GM21737 (cell line): ENCODE results near the gene NCAN.
"Not testable (repeated sequence)": the region's sequence is repeated elsewhere in the genome, so short reads cannot be mapped to it uniquely, and the experiment has no call there.

ENCODE experiments used
- ATAC-seq: cut with Tn5 transposase; IDR thresholded peaks from one replicate; pipeline ENCODE4 v1.9.1; 2021; ENCODE audit warnings: mild to moderate bottlenecking, moderate library complexity; ENCODE audit not compliant: unreplicated experiment

The NCAN gene

DNA sequence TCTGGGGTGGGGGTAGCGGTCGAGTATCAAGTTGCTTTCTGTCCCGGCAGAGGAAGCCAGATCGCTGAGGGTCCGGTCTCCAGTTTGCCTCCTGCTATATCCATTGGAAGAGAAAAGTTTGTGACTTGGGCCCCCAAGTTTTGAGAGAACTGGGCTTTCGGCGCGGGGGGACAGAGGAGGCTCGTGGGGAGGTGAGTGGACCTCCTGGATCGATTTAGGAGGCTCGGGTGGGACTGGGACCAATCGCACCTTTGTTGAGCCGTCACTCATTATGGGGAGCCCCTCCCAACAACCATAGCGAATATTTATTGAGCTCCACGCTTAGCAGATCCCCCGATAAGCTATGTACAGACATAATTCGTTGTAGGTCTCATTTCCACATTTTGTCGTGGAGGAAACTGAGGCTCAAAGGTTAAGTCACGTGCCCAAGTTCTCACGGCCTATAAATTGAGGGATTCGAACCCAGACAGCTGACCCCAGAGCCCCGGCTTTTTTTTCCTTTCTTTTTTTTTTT, 18.8 kb upstream of the NCAN start:
- ATAC-seq = no peak

DNA sequence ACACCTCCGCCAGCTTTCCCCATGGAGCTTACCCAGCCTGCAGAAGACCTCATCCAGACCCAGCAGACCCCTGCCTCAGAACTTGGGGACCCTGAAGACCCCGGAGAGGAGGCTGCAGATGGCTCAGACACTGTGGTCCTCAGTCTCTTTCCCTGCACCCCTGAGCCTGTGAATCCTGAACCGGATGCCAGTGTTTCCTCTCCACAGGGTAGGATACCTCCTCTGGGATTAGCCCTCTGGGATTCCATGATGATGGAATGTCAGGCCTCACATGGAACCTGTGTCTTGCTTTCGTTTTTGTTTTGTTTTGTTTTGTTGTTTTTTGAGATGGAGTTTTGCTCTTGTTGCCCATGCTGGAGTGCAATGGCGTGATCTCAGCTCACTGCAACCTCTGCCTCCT, 17.8 kb upstream of the NCAN start:
- ATAC-seq = no peak

DNA sequence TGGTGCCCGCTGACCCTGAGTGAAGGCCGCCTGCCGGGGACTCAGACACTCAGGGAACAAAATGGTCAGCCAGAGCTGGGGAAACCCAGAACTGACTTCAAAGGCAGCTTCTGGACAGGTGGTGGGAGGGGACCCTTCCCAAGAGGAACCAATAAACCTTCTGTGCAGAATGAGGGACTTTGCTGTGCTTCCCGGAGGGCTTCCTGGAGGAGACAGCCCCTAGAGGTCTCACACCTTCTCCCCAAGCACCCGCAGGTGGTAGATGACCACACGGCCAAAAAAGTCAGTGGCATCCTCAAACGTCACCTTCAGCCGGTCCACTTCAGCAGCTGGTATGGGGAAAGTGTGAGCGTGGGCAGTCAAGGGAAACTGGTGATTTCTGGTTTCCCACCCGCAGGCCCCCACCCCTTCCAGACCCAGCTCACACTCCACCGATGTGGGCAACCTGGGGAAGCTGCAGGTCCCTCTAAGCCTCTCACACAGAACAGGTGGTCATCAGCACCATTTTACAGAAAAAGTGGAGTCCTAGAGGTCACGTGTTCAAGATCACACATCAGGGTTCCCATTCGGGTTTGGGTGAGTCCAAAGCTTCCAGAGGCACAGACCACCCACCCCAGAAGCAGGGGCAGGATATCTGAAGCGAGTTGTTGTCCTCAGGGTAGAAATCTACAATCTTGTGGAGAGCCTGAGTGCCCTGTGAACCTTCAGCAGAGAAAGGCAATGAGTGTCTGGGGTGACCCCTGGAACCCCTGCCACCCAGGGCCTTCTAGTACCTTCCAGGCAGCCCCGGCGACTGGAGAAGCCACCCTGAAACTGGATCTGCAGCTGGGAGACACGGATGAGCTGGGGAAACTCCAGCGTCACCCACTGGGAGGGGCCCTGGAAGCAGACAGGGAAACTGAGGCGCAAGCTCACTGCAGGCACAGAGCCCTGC, 9.8 kb upstream of the NCAN start:
- no peak for ATAC-seq

DNA sequence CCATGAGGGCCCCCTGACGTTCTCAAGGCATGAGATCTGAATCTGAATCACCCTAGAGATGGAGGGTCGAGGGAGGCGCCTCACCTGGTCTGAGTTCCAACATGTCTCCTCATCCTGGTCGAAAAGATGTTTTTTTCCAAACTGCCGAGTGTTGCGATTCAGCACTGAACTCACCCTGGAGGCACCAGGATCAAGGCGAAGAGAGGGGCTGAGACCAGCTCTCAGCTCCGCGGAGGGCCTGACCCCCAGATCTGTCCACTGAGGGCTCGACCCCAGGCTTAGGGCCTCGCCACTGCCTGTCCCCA, 9.1 kb upstream of the NCAN start:
- ATAC-seq = peak; percentile 10

DNA sequence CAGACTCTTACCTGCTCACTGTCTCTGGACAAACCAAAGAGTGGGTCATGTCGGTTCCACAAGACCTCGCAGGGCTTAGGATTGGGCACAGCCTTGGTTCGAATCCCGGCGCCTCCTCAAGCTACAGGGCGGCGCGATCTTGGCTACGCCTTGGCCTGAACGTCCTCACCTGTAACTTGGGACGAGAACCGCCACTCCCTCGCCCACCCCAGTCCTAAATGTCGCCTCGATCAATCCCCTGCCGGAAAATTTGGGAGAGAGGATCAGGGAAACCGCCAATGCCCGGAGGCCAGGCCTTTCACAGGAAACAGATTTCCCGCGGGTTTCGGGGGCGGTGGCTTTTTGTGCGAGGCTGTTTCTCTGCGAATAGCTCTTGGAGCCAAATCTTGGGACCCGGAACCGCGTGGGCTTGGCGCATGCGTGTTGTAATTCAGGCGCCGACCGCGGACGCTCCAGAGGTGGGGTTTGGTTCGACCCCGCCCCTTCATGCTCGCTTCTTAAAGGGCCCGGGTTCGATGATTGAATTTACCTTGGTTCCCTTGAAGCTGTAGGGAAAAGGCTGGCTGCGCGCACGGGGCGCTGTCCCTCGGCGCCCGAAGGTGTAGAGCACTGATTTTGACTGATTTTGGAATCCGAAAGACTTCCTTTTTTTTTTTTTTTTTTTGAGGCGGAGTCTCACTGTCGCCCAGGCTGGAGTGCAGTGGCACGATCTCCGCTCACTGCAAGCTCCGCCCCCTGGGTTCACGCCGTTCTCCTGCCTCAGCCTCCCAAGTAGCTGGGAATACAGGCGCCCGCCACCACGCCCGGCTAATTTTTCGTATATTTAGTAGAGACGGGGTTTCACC, 8.5 kb upstream of the NCAN start, which contains the start of gene NR2C2AP:
TSS of gene NR2C2AP (minus strand) at position 403 of the 845 bp plus-strand sequence. CDS start at position 49, 354 bp downstream.
- peak; percentile 57 for ATAC-seq

DNA sequence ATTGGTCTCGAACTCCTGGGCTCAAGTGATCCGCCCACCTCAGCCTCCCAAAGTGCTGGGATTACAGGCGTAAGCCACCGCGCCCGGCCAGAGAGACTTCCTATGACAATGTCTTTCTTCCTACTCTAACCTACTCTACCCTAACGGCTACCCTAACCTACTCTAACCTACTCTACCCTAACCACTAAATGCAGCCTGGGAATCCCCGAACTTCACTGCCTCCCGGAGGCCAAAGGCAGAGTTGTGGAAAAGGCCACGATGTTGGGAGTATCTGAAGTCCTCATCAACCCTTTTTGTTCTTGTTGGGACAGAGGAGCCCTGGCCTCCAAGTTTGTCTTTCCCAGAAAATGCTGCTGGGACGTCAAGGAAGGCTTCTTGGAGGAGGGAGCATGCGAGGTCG, 7.6 kb upstream of the NCAN start:
- no peak for ATAC-seq

DNA sequence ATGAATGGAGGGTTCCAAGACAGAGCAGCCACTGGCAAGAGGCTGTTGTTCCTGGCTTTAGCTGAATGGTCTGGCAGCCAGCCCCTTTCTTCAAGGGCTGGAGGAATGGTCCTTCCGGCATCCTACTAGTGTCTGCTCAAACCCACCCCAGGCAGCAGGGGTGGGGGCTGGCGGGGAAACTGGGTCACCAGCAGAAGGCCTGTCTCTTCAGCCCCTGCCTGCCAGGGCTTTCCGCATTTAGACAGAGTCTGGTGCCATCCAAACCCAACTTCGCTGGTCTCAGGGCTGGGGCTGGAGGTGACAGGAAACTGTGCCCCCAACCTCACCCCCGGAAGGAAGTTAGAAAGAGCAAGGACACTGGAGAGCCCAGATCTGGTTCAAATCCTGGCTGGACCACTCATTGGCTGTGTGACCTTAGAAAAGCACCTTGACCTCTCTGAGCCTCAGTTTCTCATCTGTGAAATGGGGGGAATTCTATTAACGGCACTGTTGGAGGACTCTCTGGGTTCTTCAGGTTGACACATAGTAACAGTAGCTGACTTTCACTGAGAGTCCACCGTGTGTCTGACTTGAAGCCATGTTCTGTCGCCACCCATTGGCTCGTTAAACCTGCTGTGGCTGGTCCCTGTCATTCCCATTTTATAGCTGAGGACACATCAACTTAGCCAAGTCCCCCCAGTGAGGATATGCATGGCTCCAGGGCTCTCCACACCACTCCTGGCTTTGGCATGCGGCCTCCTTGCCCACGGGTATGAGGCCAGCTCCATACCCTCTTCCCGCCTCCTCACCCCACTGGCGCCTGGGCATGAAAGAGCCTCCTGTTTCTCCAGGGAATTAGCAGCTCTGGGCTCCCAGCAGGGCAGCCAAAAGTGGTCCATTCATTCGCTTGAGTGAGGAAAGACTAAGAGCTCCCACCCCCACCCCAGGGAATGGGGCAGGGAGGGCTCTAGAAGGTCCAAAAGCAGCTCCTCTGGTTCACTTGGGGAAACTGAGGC, 6.0 kb upstream of the NCAN start:
- ATAC-seq = no peak

DNA sequence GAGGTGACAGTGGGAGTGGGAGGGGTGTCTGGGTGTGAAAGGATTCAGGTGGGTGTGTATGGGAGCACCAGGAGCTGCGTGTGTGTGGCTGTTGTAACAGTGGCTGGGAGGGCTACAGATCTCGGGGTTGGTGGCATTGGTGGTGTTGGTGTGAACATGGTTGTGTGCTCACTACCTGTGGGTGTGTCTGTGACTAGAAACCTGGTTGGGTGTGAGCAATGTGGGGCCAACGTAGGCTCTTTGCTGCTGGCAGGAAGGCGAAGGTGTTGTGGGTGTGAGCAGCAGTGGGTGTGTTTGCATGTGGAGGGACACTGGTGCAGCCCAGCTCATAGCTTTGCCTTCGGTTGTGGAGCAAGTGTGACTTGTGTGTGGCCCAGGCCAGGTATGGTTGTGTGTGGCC, 4.8 kb upstream of the NCAN start:
- no peak for ATAC-seq

DNA sequence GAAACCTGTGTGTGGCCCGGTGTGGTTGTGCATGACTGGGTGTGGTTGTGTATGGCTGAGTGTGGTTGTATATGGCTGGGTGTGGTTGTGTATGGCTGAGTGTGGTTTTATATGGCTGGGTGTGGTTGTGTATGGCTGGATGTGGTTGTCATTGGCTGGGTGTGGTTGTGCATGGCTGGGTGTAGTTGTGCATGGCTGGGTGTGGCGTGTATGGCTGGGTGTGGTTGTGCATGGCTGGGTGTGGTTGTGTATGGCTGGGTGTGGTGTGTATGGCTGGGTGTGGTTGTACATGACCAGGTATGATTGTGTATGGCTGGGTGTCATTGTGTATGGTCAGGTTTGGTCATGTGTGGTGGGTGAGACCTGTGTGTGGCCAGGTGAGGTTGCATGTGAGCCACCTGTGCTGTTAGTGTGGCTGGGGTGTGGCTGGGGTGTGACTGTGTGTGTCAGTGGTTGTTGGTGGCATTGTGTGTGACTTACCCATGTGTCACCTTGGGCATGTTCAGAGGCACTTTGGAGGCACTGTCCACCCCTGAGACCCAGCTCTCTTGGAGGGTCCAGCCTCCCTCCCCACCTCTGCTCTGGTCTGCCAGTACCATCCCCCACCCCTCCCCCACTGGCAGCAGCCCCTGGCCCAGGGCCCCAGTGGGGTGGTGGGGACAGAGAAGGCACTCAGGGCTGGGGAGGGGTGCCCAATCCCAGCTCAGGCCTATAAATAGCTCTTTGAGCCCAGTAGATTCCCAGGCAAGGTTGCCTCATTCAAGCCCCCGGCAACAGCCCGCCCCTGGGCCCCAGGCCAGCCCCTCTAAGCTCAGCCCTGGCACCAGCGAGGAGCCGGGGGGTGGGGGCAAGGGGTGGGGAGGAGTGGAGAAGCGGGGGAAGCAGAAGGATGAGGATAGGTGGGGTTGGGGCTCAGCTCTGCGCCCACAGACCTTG, 3.9 kb upstream of the NCAN start:
- ATAC-seq = no peak

DNA sequence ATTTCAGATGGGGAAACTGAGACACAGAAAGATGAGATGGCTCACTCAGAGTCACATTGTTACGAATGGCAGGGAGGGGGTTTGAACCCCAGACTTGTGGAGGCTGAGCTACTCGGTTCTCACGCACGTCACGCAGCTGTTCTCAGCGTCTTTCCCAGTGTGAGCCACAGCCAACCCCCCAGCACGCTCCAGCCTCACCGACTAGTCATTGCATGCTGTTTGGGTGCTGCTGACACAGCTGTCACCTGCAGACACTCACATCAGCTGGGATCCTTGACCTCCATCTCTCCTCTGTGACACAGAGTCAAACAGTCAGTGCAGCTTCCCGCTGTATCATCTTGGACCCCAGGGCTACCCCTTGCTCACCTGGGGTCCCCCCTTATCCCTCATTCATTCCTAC, 2.4 kb upstream of the NCAN start:
- ATAC-seq = no peak

DNA sequence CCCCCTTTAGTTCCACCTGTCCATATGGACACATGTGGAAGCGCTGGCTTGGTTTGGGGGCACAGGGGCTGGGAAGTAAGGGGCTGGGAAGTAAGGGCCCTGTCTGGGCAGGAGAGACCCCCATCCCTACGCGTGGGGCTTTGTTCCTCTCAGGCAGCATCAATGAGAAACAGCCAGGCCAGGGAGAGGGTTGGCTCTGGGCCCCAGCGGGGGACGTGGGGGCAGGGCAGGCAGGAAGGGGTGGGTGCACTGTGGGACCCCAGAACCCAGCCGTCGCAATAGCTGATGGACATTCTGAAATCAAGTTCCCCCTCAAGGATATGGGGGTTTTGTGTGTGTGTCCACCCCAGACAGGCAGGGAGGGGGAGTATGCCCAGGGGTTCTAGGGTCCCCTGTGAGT, 1.2 kb downstream of the NCAN start:
- ATAC-seq = no peak

DNA sequence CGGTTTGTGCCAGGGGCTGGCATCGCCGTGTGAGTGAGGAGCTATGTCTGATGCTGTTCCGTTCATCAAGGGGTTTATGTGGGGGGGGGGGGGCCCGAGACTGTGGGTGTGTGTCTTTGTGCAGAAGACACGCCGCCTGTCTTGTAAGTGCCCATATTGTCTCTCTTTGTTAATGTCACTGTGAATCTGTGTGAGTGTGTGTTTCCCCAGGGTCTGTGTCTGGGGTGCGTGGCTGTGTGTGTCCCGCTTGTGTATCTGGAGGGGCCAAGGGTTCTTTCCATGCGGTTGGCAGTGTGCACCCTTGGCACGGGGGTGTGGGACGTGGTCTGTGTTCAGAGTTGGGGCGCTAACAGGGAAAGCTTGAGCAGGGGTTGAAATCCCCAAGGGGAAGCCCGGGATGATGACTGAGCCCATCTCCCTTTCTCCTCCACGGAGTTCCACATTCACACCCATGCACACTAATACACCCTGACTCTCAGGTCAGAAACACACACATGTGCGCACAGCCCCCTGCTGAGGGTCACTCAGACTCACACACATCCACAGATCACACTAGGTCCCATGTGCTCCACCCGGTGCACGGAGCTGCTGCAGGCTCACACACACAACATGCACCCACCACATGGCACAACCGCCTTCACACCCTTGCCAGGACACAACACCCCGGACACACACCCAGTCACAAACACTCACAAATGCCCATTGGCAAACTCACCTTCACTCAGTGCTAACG, 1.8 kb downstream of the NCAN start:
- ATAC-seq = no peak

DNA sequence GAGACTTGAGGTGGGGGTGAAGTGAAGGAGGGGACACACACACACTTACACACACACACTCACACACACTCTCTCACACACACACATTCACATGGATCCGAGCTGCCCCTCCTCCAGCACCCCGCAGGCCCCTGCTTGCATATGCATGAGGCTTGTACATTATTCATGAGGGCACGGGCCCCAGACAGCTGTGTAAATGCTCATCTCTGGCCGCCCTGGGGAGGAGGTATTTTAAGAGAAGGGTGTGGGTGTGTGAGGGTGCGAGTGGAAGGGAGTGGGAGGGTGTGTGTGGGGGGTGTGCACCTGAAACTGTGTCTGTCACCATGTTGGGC, 2.4 kb downstream of the NCAN start:
- ATAC-seq = no peak

DNA sequence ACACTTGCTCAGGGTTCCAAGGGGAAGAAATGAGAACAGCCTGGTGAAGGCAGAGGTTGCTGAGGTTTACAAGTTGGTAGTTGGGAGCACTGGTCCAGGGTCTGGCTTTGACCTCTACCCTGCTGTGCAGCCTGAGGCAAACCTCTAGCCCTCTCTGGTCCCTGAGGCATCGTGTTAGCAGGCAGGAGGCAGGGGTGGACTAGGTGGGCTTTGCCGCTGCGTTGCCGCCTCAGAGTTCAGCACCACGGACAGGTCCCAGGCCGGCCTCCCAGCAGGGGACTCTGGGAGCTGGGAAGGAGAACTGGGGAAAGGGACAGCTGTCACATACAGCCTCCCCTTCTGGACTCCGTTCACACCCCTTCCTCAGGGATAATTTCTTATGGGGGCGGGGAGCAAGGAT, 3.1 kb downstream of the NCAN start:
- no peak for ATAC-seq

DNA sequence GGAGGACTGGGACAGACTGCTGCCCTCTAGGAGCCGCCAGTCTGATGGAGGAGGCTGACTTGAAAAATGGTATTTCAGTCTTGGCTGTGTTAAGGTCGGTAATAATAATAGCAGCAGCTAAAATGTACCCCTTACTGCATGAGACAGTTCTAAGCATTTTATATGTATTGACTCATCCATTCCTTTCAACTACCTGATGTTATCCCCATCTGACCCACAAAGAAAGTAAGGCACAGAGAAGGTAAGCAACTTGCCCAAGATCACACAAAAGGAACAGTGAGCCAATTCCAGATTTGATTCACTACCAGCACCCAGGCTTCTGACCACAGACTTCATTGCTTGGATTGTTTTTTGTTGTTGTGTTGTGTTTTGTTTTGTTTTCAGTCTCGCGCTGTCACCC, 4.0 kb downstream of the NCAN start:
- ATAC-seq = no peak

DNA sequence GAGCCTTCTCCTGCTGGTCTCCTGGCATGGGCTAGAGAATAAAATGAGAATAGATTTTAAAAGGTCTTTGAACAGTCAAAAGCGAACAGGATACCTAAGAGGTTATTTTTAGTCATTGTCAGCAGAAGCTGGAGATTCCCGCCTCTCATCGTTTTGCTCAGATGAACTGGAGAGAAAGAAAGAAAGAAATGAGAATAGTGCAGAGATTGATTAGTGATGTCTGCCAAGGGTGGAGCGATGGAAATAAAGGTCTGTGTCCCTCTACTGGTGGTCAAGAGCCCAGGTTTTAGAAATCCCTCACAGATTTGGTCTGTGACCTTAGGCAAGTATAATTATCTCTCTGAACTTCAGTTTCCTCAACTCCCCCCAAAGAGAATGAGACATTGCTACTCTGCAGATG, 5.3 kb downstream of the NCAN start:
- no peak for ATAC-seq

DNA sequence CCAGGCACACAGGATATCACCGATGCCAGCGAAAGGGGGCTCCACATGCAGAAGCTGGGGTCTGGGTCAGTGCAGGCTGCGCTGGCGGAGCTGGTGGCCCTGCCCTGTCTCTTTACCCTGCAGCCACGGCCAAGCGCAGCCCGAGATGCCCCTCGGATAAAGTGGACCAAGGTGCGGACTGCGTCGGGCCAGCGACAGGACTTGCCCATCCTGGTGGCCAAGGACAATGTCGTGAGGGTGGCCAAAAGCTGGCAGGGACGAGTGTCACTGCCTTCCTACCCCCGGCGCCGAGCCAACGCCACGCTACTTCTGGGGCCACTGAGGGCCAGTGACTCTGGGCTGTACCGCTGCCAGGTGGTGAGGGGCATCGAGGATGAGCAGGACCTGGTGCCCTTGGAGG, 7.2 kb downstream of the NCAN start:
- ATAC-seq = no peak

DNA sequence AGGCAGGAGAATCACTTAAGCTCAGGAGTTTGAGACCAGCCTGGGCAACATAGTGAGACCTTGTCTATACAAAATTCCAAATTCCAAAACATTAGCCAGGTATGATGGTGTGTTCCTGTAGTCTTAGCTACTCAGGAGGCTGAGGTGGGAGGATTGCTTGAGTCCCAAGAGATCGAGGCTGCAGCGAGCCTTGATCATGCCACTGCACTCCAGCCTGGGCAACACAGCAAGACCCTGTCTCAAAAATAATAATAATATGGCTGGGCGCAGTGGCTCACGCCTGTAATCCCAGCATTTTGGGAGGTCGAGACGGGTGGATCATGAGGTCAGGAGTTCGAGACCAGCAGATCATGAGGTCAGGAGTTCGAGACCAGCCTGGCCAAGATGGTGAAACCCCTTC, 9.2 kb downstream of the NCAN start:
- ATAC-seq = not testable (repeated sequence)

DNA sequence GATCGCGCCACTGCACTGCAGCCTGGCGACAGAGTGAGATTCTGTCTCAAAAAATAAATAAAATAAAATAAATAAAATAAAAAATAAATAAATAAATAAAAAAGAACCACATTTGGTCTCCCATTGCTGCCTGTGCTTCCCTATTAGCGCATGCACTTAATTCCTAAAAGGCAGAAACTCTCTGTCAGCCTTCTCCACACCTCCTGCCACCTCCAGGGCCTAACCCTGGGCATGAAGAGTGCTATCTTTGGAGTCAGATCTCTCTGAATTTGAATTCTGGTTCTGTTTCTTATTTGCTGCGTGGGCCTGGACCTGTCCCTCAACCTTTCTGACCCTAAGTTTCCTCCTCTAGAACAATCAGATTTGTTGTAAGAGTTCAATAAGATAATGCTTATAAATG, 11.3 kb downstream of the NCAN start:
- ATAC-seq = no peak
